Heart left ventricle (tissue), 16 donors: Measurements from ENCODE around the gene SKOR2. TPM values are rescaled to one million over a fixed set of nuclear protein-coding genes. Genes with fewer than 3 reads are reported as not detected.

Experiments
- ATAC-seq, 4 donors: fragments of 200-7000 bp; cut with Tn5 transposase; one replicate each; pipeline ENCODE4 v1.9.1; 2020 to 2022; ENCODE audit warnings: moderate library complexity in 4 of 4, mild to moderate bottlenecking in 3 of 4, moderate number of reproducible peaks in 1 of 4
- DNase-seq, 5 donors: peaks; one replicate each; pipeline ENCODE4 v3.0.0-alpha.2; 2020
- H3K27ac ChIP-seq, 12 donors: fragments of 200-600 bp; sonication (generic) in 4 of 12; one replicate each; pipeline versions ENCODE4 v1.5.0 to v1.8.0; 2016 to 2022; ENCODE audit warnings: mild to moderate bottlenecking in 2 of 12
- H3K27me3 ChIP-seq, 9 donors: fragments of 200-600 bp; sonication (generic) in 2 of 9; one replicate each; pipeline versions ENCODE4 v1.5.1 to v1.8.0; 2016 to 2022; ENCODE audit warnings: mild to moderate bottlenecking in 3 of 9
- H3K36me3 ChIP-seq, 9 donors: fragments of 200-600 bp; sonication (generic) in 2 of 9; one replicate each; pipeline versions ENCODE4 v1.5.0 to v1.8.0; 2018 to 2022; ENCODE audit warnings: mild to moderate bottlenecking in 2 of 9
- H3K4me1 ChIP-seq, 12 donors: fragments of 200-600 bp; sonication (generic) in 4 of 12; one replicate each; pipeline versions ENCODE4 v1.5.0 to v1.8.0; 2016 to 2022; ENCODE audit warnings: mild to moderate bottlenecking in 3 of 12
- H3K4me3 ChIP-seq, 12 donors: fragments of 200-600 bp; sonication (generic) in 4 of 12; one replicate each; pipeline versions ENCODE4 v1.5.0 to v1.8.0; 2017 to 2022; ENCODE audit warnings: mild to moderate bottlenecking in 9 of 12, moderate library complexity in 4 of 12
- H3K9me3 ChIP-seq, 12 donors: fragments of 200-600 bp; sonication (generic) in 4 of 12; one replicate each; pipeline versions ENCODE4 v1.5.0 to v1.8.0; 2016 to 2022; ENCODE audit warnings: mild to moderate bottlenecking in 1 of 12
- CTCF ChIP-seq, 12 donors: fragments of 200-600 bp; sonication (generic) in 4 of 12; IDR thresholded peaks; one replicate each; pipeline versions ENCODE4 v1.5.0 to v1.8.0; 2018 to 2022; ENCODE audit warnings: antibody characterized with exemption in 12 of 12, mild to moderate bottlenecking in 5 of 12
- POLR2A ChIP-seq, 2 donors: fragments of 450-650 bp; IDR thresholded peaks; one replicate each; pipeline ENCODE4 v1.6.1; 2017; ENCODE audit warnings: antibody characterized with exemption in 2 of 2, mild to moderate bottlenecking in 2 of 2, moderate library complexity in 2 of 2
- WGBS, 4 donors: extraction: QIAGEN DNeasy Blood & Tissue Kit in 2 of 4; methylation state at CpG; one replicate each; pipeline versions ENCODE4 v1.1.5 to v1.1.7; 2013 to 2018; 5-methylcytosine and 5-hydroxymethylcytosine counted together
- intact Hi-C, 10 donors: fragments of 100-400 bp; cut with DNase I; formaldehyde crosslinking; loops; one replicate each; pipeline versions ENCODE4 v1.11.1 to v1.14.2; 2022
- polyA plus RNA-seq, 2 donors: library from polyadenylated mRNA; stranded (reverse); fragments of 200-250 nt; gene quantifications; one replicate each; pipeline ENCODE4 v1.2.3, GENCODE V29; 2013
- total RNA-seq, 9 donors: library from RNA; depleted of rRNA in 2 of 9; stranded (reverse); fragments of >200 nt in 2 of 9; fragmentation: NEBNext Ultra II Directional in 3 of 9; extraction: Animal tissue kit (Norgen Biotek cat#: 25700) in 3 of 9; gene quantifications; one replicate each; pipeline versions ENCODE4 v1.1.0 to v1.2.4, GENCODE V29; 2016 to 2023
- donor health status: ischemic (EF 13 %, LVEDD 7.1; RV severe dilation, severe dysfunction).
- donor health status: healthy with polysubstance abuse.
- donor health status: DM: no; HTN: yes; CAD: no.
- donor health status: DM: no; HTN: no; CAD: no.
- donor health status: ischemic (EF 25% LVEDD 6.9; RV normal size, moderate dysfunction).
- donor health status: ischemic (EF 25% LVEDD 5.7; RV mildly dilated, moderate dysfunction).
- donor health status: healthy.
- donor health status: DM: yes; HTN: yes; CAD: no.
- donor health status: ischemic (EF 35%, LVEDD 5.7; RV mildly dilated, moderate dysfunction).
- donor health status: nonischemic (EF 11% LVEDD 7.7; RV severe dilation, severe dysfunction).
- donor health status: DM: yes; HTN: yes; CAD: no.
- donor health status: PGD.
- donor health status: ischemic (EF 29% LVEDD 5.4; RV normal size, mild dysfunction).
- donor health status: nonischemic (EF 23%, LVEDD 6.1; RV moderate dilation, normal function).

The SKOR2 gene
- total and polyA plus RNA-seq, 11 donors = not detected

DNA sequence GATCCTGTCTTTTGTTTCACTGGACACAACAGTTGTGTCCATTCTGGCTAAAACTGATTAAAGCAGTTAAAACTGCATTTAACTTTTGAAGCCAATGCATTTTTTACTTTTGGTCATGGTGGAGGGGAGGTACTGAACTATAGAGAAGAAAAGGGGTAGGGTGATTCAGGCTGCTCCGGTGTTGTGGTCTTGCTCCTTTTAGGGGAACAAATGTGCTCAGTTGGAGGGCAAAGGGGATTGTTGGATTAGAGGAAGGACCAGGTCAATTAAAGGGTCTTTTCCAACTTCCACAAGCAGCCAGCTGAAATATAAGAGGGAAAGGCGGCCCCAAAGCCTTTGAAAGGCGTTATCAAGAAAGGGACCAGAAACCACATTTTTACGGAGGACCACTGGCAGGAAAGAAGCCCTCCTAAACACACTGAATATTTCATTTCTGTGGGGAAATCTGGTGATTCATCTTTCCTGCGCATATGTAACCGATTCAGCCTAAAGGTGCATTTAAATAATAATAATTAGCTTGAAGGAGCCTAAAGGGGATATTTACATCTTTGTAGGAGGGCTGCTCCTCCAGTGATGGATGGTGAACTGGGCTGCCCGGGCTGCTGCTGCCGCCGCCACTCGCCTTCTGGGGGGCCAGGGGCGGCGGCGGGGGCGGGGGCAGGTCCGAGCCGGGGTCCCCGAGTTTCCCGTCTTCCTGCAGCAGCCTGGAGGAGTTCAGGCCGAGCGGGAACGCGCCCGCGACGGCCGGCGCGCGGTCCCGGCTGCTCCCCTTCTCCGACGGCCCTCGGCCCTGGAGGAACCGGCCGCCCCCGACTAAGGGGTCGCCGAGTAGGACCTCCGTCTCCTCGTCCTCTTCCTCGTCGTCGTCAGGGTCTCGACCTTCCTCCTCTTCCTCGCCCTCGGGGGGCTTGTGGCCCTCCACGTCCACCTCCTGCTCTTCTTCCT, 5.2 kb downstream of the SKOR2 start:
- intact Hi-C loops = no loop called here
- H3K9me3 ChIP-seq = no peaks in the 10 kb centered on the region
- 1 to 6% (median 3%) methylated on average over 25 to 47 of the region's 47 CpGs for WGBS, 4 donors
- DNase-seq (no peak), ATAC-seq (no peak)
- H3K4me3 ChIP-seq = no peak overlapping the region
- H3K4me1 ChIP-seq = peaks cover 0 to 20% (median 0%) of the 10 kb centered on the region in 12 donors
- H3K27me3 ChIP-seq = peaks cover 53 to 99% (median 90%) of the 10 kb centered on the region in 9 donors
- no peak overlapping the region for H3K27ac ChIP-seq
- no peaks in the 10 kb centered on the region for H3K36me3 ChIP-seq
- TF ChIP-seq POLR2A (IDR thresholded peaks at IDR 0.05) (no peak), CTCF (IDR thresholded peaks at IDR 0.05) (no peak)

DNA sequence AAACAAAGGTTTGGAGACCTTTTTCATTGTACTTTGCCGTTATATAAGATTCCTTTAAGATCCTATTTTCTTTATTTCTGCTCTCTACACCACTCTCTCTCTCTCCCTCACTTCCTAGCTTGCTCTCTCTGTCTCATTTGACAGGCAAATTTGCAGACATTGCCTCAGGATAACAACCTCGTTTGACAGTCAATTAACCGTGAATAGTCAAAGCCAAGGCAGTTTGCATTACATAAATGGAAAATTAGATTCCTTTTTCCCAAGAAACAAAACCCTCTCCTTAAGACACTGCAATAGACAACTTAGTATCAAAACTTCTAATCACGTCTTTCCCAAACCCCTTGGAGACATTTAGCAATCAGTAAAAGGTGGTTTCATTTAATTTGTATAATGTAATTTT, 7.4 kb downstream of the SKOR2 start:
- ATAC-seq = no peak
- TF ChIP-seq CTCF (IDR thresholded peaks at IDR 0.05) = no peak
- no peak for TF ChIP-seq POLR2A (IDR thresholded peaks at IDR 0.05)
- intact Hi-C loops = no loop called here
- Histone ChIP-seq H3K27me3 (peaks cover 38 to 96% (median 79%) of the 10 kb centered on the region in 9 donors), H3K27ac (no peak overlapping the region), H3K4me3 (no peak overlapping the region), H3K9me3 (no peaks in the 10 kb centered on the region), H3K4me1 (peaks cover 0 to 18% (median 0%) of the 10 kb centered on the region in 12 donors), H3K36me3 (no peaks in the 10 kb centered on the region)
- DNase-seq = no peak
- WGBS, 4 donors = 16 to 20% (median 18%) methylated on average over 4 of the region's 4 CpGs

- peaks cover 0 to 89% (median 23%) of the 10 kb centered on the region in 9 donors for H3K27me3 ChIP-seq
- DNase-seq = no peak
- intact Hi-C loops = no loop called here
Measured at GRCh38 chr18:47235096-47235495, 16.4 kb downstream of the SKOR2 start.

More at GRCh38 chr18:47235096-47235495, 16.4 kb downstream of the SKOR2 start:
- TF ChIP-seq POLR2A (IDR thresholded peaks at IDR 0.05) (no peak), CTCF (IDR thresholded peaks at IDR 0.05) (no peak)
- Histone ChIP-seq H3K36me3 (no peaks in the 10 kb centered on the region), H3K9me3 (no peaks in the 10 kb centered on the region), H3K4me1 (no peaks in the 10 kb centered on the region), H3K4me3 (no peak overlapping the region), H3K27ac (no peak overlapping the region)
- WGBS, 4 donors = 78 to 84% (median 81%) methylated on average over 4 of the region's 4 CpGs
- no peak for ATAC-seq
